ENCODE results near the gene PRKCB.

- TF ChIP-seq CTCF (conservative IDR thresholded peaks at IDR 0.05; ENCODE audit: low read depth, low read length) (no peak), EZH2 (IDR thresholded peaks at IDR 0.05; ENCODE audit: low read length, unreplicated experiment) (no peak)
These were observed 10.9 kb upstream of the PRKCB start for GRCh38 chr16:23824909-23825308.

Data from PC-3 (cell line).